Brain microvascular endothelial cell (primary cell): ENCODE results near the gene NOL3.

Experiments used
- DNase-seq: peaks from one replicate; pipeline ENCODE4 v3.0.0-alpha.2; 2020
- H3K27ac ChIP-seq: fragments of 250-450 bp; sonication (Bioruptor Pico); 2 replicates; pipeline ENCODE4 v1.5.1; 2020; ENCODE audit warnings: mild to moderate bottlenecking, moderate library complexity
- H3K27me3 ChIP-seq: fragments of 250-450 bp; sonication (Bioruptor Pico); replicated peaks from 2 replicates; pipeline ENCODE4 v1.5.1; 2020; ENCODE audit warnings: mild to moderate bottlenecking
- H3K36me3 ChIP-seq: fragments of 250-450 bp; sonication (Bioruptor Pico); replicated peaks from 2 replicates; pipeline ENCODE4 v1.5.1; 2020; ENCODE audit warnings: mild to moderate bottlenecking
- H3K4me3 ChIP-seq: 2 replicates; pipeline ENCODE4 v1.5.1; 2011; ENCODE audit warnings: low read depth, mild to moderate bottlenecking, control low read depth, low read length, moderate library complexity
- in situ Hi-C: cut with HindIII; loops from 2 replicates; pipeline ENCODE4 v1.10.0; 2017; ENCODE audit warnings: low sequenced_read_pairs, low pct_ligation_motif_present
- TF ChIP-seq, protein P1 (sequence below): IDR thresholded peaks from 2 replicates; pipeline ENCODE4 v1.5.1; 2011; ENCODE audit warnings: low read depth, mild to moderate bottlenecking, moderate library complexity, low read length, control low read depth, inconsistent platforms; ENCODE audit errors: missing control alignments

NOL3 gene

DNA sequence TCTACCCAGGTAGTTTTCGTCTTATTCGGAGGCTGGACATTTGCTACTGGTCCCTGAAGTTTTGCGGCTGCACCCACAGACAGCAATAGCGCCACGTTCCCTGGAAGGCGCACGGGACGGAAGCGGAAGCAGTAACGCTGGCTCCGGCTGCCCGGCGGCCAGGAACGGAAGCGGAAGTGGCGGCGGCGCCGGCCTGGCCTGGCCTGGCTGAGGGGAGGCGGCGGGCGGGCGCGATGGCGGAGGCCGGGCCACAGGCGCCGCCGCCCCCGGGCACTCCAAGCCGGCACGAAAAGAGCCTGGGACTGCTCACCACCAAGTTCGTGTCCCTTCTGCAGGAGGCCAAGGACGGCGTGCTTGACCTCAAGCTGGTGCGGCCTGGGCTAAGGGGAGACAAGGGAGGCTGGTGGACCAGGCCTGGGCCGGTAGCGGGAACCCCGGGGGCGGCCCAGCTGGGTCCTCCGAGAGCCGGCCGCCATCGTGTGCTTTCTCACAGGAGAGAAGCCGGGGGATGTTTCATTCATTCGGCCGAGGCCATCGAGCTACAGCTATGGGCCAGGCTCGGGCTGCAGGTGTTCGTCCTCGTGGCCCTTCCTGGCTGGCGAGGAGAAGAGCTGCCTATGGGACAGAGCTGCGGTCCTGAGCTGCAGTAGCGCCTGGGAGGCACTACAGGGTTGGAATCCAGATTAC, 21.8 kb downstream of the NOL3 start, which contains the start of gene E2F4:
Gene E2F4, plus strand, starts transcription at position 161 of the 687 bp plus-strand sequence. Its CDS starts 73 bp downstream, at position 234.
- TF ChIP-seq, protein P1, sequence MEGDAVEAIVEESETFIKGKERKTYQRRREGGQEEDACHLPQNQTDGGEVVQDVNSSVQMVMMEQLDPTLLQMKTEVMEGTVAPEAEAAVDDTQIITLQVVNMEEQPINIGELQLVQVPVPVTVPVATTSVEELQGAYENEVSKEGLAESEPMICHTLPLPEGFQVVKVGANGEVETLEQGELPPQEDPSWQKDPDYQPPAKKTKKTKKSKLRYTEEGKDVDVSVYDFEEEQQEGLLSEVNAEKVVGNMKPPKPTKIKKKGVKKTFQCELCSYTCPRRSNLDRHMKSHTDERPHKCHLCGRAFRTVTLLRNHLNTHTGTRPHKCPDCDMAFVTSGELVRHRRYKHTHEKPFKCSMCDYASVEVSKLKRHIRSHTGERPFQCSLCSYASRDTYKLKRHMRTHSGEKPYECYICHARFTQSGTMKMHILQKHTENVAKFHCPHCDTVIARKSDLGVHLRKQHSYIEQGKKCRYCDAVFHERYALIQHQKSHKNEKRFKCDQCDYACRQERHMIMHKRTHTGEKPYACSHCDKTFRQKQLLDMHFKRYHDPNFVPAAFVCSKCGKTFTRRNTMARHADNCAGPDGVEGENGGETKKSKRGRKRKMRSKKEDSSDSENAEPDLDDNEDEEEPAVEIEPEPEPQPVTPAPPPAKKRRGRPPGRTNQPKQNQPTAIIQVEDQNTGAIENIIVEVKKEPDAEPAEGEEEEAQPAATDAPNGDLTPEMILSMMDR, result no peak
- in situ Hi-C loops, result no loop called here
- peak; percentile 79 for DNase-seq
- Histone ChIP-seq H3K27ac (peak within 1 kb of the TSS; percentile 54), H3K4me3 (peak within 1 kb of the TSS; percentile 94), H3K36me3 (peaks cover 37% of the 10 kb centered on the region), H3K27me3 (no peaks in the 10 kb centered on the region)

GRCh38 chr16:67192781-67193361, 22.5 kb downstream of the NOL3 start:
- DNase-seq, result no peak
- in situ Hi-C loops, result no loop called here
- Histone ChIP-seq H3K36me3 (peaks cover 45% of the 10 kb centered on the region), H3K27me3 (no peaks in the 10 kb centered on the region), H3K27ac (peak overlapping the region; percentile 54), H3K4me3 (peak overlapping the region; percentile 94)
- TF ChIP-seq, protein P1, result no peak

GRCh38 chr16:67193536-67193935, 23.2 kb downstream of the NOL3 start:
- in situ Hi-C loops, result no loop called here
- Histone ChIP-seq H3K27me3 (no peaks in the 10 kb centered on the region), H3K4me3 (no peak overlapping the region), H3K27ac (no peak overlapping the region), H3K36me3 (peaks cover 50% of the 10 kb centered on the region)
- DNase-seq, result no peak
- TF ChIP-seq, protein P1, result no peak

DNA sequence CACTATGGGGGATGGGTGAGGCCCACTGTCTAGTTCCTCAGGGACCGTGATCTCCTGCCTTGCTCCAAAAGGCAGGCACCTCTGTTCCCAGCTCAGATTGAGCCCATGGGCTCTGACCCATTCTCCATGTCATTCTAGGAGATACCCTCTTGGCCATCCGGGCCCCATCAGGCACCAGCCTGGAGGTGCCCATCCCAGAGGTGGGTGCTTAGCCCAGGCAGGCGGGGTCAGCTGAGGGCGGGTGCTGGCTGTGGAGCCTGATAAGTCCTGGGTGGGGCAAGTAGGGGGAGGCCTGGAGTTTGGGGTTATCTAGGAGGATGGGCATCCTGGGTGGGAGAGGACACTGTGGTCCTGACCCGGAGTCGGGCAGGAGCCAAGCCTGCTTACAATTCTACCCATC, 23.9 kb downstream of the NOL3 start:
- in situ Hi-C loops, result no loop called here
- no peak overlapping the region for H3K27ac ChIP-seq
- no peak for DNase-seq
- H3K36me3 ChIP-seq, result peaks cover 51% of the 10 kb centered on the region
- H3K27me3 ChIP-seq, result no peaks in the 10 kb centered on the region
- TF ChIP-seq, protein P1, result no peak
- no peak overlapping the region for H3K4me3 ChIP-seq

DNA sequence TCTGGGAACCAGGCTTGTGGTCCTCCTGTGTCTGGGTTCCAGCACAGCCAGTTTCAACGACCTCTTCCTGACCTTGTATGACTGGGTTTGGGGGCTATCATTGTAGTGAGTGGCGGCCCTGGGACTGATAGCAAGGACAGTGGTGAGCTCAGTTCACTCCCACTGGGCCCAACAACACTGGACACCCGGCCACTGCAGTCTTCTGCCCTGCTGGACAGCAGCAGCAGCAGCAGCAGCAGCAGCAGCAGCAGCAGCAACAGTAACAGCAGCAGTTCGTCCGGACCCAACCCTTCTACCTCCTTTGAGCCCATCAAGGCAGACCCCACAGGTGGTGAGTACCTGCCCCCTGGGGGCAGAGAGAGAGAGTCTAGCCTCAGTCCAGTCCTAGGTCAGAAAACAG, 25.3 kb downstream of the NOL3 start:
- in situ Hi-C loops, result no loop called here
- no peak for DNase-seq
- no peak overlapping the region for H3K27ac ChIP-seq
- TF ChIP-seq, protein P1, result no peak
- no peaks in the 10 kb centered on the region for H3K27me3 ChIP-seq
- no peak overlapping the region for H3K4me3 ChIP-seq
- H3K36me3 ChIP-seq, result peaks cover 53% of the 10 kb centered on the region
